Activated gamma-delta T cell treated with Interleukin-2 at 50 U/mL for 16 hours (primary cell): Measurements from ENCODE around the gene CXCL10.
"Not testable (repeated sequence)": the region's sequence is repeated elsewhere in the genome, so short reads cannot be mapped to it uniquely, and the experiment has no call there.

Experiments used
- DNase-seq: peaks from one replicate; pipeline ENCODE4 v3.0.0-alpha.2; 2020

The CXCL10 gene

DNA sequence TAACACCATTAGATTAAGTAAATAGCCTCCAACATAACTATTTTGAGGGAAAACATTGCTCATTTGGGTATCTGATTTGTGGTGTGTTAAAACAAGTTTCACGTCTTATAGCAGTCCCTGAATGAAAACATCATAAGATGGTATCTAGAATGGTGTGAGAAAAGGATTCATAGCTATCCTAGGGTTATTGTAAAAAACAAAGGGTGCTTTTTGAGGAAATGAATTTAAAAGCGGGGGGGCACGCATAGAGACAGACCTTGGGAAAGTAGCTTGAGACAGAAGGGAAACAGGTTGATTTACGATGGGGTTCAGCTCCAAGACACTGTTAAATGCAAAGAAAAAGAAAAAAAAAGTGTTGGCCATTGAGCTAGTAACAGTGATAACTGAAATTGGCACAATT lies 768 bp upstream of the CXCL10 start:
- no peak for DNase-seq

DNA sequence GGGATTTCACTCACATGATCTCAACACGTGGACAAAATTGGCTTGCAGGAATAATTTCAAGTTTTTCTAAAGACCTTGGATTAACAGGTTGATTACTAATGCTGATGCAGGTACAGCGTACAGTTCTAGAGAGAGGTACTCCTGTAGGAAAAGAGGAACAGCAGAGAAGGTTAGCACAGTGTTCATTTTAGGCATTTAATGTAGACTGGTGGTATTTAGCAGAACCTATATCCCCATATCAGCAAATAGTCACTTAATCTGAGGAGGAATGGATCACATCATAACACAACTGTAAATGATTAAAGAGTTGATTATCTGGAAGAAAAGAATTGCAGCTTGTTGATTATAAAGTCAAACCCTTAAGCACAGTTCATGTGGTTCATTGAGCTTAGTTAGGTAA lies 620 bp downstream of the CXCL10 start:
- DNase-seq: no peak

DNA sequence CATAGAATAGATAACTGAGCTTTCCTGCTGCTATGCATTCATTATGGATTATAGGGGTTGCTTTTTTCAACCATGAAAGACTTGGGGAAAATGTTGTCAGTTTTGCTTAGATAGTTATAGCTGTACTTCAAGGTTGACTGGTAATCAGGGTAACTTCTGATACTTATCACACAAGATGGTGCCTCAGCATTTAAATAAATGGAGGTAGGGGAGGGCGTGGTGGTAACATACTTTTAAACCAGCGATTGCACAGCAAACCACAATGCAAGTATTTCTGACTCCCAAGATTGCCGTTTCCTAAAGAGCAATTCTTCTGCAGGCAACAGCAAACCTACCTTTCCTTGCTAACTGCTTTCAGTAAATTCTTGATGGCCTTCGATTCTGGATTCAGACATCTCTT lies 1.3 kb downstream of the CXCL10 start:
- no peak for DNase-seq

DNA sequence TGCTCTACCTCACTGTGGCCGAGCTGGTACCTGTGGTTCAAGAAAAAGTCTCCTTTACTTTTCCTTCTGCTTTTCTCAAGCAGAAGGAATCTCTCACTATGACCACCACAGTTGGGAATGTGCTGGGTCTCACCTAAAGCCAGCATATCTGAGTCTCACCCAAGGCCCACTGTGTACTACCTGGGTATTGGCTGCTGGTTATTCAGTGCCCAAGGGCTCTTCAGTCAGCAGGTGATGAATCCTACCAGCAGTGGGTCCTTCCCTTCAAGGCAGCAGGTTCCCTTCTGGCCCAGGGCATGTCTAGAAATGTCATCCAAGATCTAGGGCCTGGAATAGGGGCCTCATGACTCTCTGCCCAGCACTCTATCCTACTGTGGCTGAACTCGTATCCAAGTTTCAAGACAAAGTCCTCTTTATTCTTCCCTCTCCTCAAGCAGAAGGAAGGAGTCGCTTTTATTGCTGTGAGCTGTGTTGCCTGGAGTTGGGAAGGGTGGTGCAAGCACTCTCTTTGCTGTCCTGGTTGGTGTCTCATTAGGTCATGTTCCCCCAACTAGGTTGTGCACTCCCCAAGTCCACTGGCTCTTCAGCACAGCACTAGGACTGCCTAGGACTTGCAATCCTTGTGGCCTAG lies 6.1 kb downstream of the CXCL10 start:
- DNase-seq: no peak

DNA sequence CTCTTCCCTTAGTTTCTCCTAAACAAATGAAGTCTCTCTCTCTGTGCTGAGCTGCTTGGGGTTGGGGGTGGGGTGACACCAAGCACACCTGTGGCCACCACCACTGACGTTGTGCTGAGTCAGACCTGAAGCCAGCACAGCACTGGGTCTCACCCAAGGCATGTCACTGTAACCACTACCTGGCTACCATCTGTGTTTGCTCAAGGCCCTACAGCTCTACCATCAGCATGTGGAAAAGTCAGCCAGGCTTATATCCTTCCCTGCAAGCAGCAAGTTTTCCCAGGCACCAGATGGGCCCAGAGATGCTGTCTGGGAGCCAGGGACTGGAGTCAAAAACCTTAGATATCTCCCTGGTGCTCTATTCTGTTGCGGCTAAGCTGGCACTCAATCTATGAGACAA lies 6.9 kb downstream of the CXCL10 start:
- no peak for DNase-seq

DNA sequence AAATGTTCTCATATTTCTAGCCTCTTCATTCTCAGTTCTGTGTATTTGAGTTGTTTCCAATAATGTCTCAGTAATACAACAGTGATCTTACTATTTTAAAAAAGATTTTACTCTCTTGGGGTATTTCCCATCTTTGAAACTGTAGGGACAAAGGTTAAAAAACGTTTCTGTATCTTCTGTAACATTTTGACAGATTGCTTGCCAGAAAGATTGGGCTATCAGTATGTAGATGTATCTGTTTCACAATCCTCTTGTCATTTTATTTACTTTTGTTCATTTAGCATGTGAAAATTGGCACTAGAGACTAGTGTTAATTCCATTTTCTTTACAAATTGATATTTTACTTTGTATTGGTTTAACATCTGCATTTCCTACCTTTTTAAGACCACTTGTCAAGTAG lies 9.8 kb downstream of the CXCL10 start:
- no peak for DNase-seq

DNA sequence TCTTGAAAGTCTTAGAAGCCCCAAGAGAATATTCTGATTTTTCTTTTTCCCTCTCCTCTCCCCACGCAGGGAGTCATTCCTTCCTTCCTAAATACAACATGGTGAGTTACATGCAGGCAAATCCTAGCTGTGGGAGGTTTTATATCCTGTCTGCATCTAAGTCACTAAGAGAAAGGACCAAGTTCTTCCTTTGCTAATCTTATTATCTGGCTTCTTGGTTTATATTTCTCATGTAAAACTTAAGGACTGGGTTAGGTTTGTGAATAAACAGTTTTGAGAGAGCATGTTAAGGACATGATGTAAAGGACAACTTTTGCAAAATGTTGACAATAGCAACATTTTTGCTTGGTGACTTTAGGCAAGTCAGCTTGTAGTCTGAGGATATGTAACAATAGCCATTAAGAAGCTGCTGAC lies 10.9 kb downstream of the CXCL10 start:
- DNase-seq: no peak

DNA sequence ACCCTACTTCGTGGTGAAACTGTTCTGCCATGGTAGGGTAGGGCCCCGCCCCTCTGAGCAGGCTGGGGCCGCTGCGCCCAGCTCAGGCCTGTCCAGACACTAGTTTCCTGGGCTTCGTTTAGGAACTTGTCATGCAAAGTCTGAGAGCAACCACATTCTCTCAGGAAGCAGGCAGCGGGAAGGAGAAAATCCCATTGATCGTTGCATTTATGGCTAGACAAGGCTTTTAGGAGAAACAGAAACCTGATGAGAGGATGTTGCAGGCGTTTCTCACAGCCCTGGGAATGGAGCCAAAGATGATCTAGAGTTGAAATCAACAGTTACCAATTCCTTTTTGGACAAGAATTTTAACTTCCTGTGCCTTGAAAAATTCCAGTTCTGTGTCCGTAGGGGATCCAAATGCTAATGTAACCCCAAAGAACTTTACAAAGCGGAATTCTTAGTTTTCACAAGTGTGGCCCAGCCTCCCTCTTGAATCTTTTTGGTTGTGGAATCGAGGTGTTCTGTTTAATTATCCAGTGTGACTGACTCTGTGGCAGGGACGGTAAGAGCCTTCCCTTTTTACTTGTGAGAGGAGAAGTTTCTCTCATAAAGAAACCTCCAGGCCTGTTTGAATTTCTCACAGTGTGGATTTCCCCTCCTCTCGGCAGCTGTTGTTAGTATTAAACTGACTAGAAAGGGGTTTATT lies 11.5 kb downstream of the CXCL10 start:
- DNase-seq: no peak

DNA sequence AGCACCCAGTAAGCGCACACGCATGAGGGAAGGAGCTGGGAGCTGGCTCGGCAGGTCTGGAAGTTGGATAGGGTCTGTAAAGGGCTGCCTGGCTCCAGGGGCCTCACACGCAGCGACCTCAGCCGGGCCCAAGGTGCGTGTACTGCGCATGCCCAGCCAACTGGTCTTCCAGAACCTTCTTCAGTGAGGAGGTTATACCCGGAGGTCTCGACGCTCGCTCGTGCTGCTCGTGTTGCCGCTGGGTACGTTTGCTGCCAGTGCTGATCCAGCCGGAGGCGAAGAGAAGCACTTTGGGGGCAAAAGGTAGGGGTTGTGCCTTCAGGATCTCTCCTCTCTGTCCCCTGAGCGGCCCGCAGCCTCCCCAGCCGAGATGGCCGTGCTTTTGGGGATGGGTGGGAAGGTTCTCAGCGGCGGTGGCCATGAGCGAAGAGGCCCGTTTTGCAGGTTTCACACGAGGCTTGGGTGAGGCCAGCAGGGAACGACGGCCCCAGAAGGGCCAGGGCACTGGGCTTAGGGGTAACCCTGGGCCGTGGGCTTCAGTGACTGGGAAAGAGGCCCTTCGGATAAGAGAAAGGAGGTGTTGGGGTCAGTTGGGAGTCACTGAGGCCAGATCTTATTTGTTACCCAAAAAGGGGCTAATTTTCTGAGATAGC lies 12.2 kb downstream of the CXCL10 start:
- DNase-seq: no peak

DNA sequence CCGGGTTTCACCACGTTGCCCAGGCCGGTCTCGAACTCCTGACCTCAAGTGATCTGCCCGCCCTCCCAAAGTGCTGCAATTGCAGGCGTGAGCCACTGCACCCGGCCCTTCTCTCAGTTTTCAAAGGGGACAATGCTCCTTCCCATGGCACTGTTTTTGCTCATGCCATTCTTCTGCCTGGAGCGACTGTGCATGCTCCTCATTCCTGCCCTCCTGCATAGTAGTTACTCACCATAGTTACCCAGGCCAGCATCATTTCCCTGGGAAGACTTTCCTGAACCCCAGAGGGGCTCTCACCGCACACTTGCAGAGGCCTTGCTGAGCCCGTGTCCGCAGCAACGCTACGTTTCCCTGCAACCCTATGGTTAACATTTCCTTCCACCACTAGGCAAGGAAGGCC lies 12.7 kb downstream of the CXCL10 start:
- DNase-seq: no peak

DNA sequence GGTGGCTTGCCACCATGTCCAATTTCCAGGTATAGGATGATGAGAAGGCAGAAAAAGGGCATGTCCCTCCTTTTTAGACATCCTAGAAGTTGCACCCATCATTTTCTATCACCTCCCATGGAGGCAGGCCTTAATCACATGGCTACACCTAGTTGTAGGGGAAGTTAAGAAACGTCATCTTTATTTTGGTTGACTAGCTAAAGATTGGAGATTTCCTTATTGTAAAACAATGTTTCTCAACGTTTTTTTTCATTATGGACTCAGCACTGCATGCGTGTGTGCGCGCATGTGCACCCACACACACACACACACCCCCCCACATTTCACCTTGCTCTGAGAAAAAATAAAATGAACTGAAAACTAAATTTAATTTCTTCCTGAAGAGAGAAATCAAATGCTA lies 14.0 kb downstream of the CXCL10 start:
- DNase-seq: no peak

DNA sequence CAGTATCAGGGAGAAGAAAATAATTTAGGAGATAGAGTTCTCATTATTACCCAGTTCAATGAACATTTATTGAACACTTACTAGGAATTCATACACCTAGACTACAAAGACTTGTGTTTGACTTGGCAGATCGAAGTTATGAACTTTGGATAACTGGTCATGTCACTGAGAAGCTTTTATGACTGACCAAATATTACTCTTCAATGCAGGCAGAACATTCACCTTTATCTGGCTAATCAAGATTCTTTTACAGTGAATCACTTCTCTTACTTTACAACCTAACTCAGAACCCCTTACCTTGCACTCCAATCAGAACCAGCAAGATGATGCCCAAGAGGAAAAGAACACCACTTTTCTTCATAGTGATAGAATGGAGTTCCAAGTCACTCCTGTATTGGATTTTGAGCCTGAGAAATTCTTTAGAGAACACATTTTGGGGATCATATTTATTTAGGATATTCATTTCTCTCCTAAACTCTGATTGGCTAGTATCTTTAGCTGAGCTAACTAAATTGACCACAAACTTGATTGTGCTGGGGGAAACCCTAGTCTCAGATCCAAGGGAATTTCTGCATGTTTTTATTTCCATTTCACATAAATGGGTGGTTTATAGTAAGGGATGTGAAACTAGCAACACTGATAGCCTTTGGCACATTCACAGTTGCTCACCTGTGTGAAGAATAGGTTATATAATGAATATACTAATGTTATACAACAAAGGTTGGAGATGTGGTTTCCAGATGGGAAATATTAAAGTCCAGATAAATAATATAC lies 16.0 kb downstream of the CXCL10 start, which contains the start of gene CXCL9:
TSS of gene CXCL9 (minus strand) at position 421 of the 774 bp plus-strand sequence. CDS start at position 361, 60 bp downstream.
- DNase-seq: no peak

DNA sequence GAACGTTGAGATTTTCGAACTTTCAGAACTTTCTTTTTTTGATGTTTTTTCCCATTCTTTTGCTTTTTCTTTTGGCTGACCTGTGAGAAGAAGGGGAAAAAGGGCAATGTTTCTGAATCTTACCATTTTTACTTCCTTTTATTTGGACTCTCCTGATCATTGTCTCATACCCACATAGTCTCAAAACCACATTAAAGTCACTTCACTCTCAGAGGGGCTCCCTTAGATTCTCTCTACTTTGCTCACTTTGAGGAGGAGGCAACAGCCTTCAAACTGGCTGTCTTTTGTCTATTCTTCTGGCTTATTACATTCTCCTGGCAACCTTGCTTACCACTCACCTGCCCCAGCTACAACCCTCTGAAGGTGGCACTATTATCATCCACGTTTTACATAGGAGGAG lies 19.7 kb downstream of the CXCL10 start:
- no peak for DNase-seq

DNA sequence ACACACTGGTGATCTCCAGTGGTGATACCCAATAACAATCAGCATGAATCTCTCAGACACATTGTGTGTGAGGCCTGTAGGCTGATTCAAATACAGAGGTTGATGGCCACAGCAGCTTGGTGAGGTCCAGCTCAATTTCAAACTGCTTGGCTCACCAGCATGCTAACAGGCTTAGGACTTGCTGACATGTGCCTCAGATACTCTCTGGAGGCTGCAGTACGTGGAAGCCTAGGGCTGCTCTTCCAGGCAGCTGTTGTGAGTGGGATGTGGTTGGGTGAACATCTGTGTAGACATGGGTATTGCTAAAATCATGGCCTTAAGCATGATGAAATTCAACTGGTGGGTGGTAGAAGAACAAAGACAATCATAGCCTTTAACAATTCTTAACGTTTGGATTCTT lies 20.3 kb downstream of the CXCL10 start:
- DNase-seq: no peak

DNA sequence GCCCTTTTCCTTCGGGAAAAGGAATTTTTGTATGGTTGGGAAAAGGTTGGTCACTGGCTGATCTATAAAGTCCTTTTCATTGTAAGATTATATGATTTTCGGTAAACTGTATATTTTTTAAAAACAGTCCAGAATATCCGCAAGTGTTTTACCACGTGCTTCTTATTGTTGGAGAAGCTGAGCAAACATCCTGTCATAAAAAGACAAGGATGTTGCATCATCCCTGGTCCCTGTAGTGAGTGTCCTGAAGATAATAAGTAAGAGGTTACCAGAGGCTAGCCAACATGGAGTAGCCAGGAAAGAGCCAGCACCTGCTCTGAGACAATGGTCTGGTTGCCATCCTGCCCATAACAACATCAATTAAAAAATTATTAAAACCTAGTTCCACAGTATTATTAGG lies 21.1 kb downstream of the CXCL10 start:
- DNase-seq: no peak

DNA sequence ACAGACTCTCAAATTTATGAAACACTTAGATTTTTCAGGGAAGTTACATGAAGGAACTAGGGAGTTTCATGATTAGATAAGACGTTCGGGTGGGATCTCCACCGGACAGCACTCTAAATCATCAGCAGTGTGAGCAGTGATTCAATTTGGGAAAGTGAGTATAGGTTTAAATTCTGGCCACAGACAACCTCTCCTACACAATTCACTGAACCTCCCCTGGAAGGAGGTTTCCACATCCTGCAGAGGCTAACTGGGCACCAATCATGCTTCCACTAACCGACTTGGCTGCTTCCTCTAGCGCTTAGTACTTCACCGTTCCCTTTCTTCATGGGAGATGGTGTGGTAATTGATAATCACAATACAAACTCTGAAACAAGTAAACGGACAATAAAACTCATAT lies 21.6 kb downstream of the CXCL10 start:
- no peak for DNase-seq

DNA sequence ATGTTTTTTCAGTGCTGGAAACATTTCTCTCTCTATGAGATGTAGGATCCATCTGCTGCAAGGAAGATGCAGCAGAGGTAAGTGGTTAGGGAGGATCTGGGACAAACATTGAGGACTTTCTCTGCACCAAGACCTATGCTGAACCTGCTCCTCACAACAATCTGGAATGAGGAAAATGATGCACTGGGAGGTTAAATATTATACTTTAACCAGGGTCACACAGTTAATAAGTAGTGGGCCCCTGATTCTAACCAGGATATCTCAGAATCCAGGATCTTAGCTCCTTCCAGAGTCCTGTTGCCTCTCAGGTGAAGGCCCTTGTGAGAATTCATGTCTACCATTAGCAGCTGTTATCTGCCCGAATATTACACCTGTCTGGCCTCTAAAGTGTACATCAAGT lies 23.0 kb downstream of the CXCL10 start:
- DNase-seq: no peak

DNA sequence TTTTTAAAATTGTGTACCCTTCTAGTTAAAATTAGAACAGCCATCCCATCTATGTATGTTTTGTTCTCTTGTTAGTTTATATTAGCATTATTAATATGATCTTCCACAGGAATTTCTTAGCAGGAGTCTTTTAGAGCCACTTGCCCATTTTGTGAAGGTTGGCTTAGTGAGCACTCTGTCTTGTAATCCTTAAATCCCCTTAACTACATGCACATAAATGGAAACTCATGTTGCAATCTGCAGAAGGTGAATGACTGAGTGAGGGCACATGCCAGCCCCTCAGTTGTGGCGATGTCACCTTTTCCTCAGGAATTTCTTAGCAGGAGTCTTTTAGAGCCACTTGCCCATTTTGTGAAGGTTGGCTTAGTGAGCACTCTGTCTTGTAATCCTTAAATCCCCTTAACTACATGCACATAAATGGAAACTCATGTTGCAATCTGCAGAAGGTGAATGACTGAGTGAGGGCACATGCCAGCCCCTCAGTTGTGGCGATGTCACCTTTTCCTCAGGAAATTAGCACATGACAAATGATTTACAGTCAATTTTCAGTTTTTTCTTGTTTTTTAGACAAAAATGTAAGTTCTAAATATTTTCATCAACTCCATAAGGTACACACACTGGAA lies 24.7 kb downstream of the CXCL10 start:
- not testable (repeated sequence) for DNase-seq

DNA sequence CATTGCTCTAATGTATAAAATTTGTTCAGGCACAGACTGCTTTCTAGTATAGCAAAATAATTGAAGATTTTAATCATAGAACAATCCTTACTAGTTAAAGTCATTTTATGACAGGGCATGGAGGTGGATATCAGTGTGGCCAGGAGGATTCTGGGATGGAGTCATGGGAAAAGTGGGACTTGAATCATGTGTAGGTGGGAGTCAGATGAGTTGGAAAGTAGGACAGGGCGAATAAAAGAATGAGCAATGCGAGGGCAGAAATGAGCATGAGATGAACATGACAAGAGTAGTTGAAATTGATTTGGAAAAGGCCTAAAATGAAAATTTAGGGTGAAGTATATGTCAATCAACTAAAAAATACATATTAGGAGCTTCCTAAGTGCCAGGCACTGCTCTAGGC lies 25.4 kb downstream of the CXCL10 start:
- DNase-seq: no peak

DNA sequence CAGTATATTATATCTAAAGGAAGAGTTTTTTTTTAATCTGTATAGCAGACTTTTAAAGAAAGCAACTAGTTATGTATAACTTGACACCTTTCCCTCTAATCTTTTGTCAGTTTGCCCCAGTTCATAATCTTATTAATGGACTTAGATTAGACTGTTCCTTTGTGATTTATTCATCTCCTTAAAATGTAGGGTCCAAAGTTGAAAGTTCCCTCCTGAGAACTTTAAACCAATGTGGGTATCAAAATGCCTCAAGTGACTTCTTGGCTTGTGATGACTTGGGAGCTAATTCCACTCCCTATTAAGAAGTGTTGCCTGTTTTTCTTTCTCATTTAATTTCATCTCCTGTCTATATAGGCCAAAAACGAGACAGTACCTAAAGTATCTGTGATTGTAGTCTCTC lies 26.2 kb downstream of the CXCL10 start:
- no peak for DNase-seq

DNA sequence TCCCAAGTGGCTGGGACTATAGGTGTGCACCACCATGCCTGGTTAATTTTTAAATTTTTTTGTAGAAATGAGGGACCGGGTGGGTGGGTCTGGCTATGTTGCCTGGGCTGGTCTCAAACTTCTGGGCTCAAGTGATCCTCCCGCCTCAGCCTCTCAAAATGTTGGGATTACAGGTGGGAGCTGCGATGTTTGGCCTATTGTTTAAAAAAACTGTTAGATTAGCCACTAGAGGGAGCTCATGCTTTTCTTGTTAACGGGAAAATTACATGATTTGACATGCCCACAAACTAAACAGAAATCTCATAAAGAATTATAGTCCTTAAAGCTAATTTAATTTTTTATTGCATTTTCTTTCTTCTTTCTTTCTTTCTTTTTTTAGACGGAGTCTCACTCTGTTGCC lies 27.6 kb downstream of the CXCL10 start:
- DNase-seq: no peak

DNA sequence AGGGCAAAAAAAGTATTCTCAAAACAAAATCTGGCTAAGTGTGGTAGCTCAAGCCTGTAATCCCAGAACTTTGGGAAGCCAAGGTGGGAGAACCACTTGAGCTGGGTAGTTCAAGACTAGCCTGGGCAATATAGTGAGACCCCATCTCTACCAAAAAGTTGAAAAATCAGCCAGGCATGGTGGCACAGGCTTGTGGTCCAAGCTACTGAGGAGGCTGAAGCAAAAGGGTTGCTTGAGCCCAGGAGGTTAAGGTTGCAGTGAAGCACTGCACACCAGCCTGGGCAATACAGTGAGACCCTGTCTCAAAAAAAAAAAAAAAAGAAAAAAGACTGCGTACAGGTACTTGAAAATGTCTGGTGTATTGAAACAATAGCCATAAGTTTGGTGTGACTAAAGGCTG lies 30.8 kb downstream of the CXCL10 start:
- no peak for DNase-seq

DNA sequence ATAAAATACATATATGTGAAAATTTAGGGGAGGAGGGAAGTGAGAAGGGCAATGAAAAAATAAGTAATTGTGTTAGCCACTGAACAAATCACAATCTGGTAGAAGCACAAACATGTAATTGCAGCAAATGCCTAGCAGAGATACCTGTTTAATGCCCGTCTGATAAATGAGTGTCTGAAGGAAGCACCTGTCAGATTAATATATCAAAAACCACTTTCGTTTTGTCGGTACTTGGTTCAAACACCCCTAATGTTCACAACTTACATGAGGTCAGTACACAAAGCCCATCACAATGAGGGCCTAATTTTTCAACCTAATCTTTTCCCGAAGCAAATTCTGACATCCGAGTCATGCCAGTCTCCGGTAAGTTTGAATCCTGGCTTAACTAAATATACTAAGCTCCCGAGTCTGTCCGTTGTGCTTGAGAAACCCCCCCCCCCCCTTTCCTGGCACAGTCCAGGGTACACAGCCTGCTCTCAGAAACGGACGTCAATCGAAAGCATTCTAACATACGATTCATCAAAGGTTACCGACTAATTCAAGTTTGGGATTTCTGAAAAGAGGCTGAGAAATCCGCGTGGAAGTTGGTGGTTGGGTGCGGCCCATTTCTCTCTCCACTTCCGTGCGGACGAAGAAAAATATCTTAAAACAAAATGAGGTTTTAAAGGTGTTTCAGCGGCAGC lies 33.3 kb downstream of the CXCL10 start:
- DNase-seq: no peak
